Body of pancreas (tissue), 4 donors: ENCODE data around the gene CDH12.

Source experiments
- CTCF ChIP-seq, 7 experiments: fragments of 450-650 bp in 4 of 7; fragments of 200-600 bp in 3 of 7; sonication (generic) in 3 of 7; IDR thresholded peaks; one replicate each; pipeline ENCODE4 v1.5.1; 2016 to 2019; ENCODE audit warnings: antibody characterized with exemption in 7 of 7
- POLR2A ChIP-seq, 3 donors: fragments of 450-650 bp; IDR thresholded peaks; one replicate each; pipeline ENCODE4 v1.6.1; 2016; ENCODE audit warnings: antibody characterized with exemption in 3 of 3, mild to moderate bottlenecking in 2 of 3

GRCh38 chr5:22900801-22901310 lies 47.7 kb upstream of the CDH12 start:
- TF ChIP-seq CTCF (IDR thresholded peaks at IDR 0.05) (no peak), POLR2A (IDR thresholded peaks at IDR 0.05) (no peak)
